DND-41 (cell line): ENCODE results near the gene C3orf20.

Source experiments
- EZH2 ChIP-seq: IDR thresholded peaks from 3 replicates; pipeline ENCODE4 v1.6.1; 2012; ENCODE audit warnings: borderline replicate concordance, low read depth, mild to moderate bottlenecking, moderate library complexity, low read length, inconsistent platforms; ENCODE audit not compliant: severe bottlenecking
- TF ChIP-seq, protein P1 (sequence below): IDR thresholded peaks from 2 replicates; pipeline ENCODE4 v1.5.1; 2012; ENCODE audit warnings: borderline replicate concordance, low read length, moderate library complexity, mild to moderate bottlenecking; ENCODE audit not compliant: poor library complexity, severe bottlenecking; ENCODE audit errors: extremely low read depth

DNA sequence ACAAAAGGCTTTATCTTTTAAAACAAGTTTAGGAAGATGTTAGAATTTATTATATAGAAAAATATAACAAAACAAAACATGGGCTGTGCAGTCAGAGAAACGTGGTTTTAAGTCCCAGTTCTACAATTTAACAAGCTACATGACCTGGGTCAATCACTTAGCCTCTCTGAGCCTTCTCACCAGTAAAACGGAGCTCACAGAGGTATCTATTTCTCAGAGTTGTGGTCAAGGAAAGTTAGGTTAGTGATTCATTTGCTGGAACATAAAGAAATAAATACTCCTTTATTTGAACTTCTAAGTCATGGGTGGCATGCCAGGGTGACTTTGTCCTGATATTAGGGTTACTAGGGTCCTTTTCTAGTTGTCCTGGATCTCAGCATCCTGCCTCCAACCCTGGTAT is 34.2 kb upstream of the C3orf20 start:
- TF ChIP-seq, protein P1, sequence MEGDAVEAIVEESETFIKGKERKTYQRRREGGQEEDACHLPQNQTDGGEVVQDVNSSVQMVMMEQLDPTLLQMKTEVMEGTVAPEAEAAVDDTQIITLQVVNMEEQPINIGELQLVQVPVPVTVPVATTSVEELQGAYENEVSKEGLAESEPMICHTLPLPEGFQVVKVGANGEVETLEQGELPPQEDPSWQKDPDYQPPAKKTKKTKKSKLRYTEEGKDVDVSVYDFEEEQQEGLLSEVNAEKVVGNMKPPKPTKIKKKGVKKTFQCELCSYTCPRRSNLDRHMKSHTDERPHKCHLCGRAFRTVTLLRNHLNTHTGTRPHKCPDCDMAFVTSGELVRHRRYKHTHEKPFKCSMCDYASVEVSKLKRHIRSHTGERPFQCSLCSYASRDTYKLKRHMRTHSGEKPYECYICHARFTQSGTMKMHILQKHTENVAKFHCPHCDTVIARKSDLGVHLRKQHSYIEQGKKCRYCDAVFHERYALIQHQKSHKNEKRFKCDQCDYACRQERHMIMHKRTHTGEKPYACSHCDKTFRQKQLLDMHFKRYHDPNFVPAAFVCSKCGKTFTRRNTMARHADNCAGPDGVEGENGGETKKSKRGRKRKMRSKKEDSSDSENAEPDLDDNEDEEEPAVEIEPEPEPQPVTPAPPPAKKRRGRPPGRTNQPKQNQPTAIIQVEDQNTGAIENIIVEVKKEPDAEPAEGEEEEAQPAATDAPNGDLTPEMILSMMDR: no peak
- no peak for TF ChIP-seq EZH2
